ENCODE measurements around the gene TYK2.

GRCh38 chr19:10380313-10381102 is at the start of gene TYK2:
- TF ChIP-seq FOXJ3 (CRISPR knock-in tag; IDR thresholded peaks at IDR 0.05; ENCODE audit: borderline replicate concordance) (no peak), CTCF (IDR thresholded peaks at IDR 0.05) (no peak), JAZF1 (CRISPR knock-in tag; IDR thresholded peaks at IDR 0.05) (no peak), JUN (CRISPR knock-in tag; IDR thresholded peaks at IDR 0.05) (no peak), USF2 (CRISPR knock-in tag; IDR thresholded peaks at IDR 0.05) (no peak), TCF7 (CRISPR knock-in tag; IDR thresholded peaks at IDR 0.05; ENCODE audit: low read depth) (no peak), AR (CRISPR knock-in tag; IDR thresholded peaks at IDR 0.05) (no peak), ATF2 (CRISPR knock-in tag; IDR thresholded peaks at IDR 0.05; ENCODE audit: borderline replicate concordance, low read depth) (no peak), ETV6 (CRISPR knock-in tag; IDR thresholded peaks at IDR 0.05) (no peak), ZNF121 (CRISPR knock-in tag; IDR thresholded peaks at IDR 0.05) (no peak), MAX (CRISPR knock-in tag; IDR thresholded peaks at IDR 0.05) (peak; percentile 90), AFF4 (CRISPR knock-in tag; IDR thresholded peaks at IDR 0.05; ENCODE audit: borderline replicate concordance) (no peak), HMGXB4 (CRISPR knock-in tag; IDR thresholded peaks at IDR 0.05) (no peak)
